Prostate gland (tissue), 2 donors: ENCODE data around the gene SMU1.

Source experiments
- CTCF ChIP-seq, 4 experiments: fragments of 200-600 bp in 2 of 4; fragments of 450-650 bp in 2 of 4; sonication (generic) in 2 of 4; IDR thresholded peaks; 1 replicate in 3 of 4; 2 replicates in 1 of 4; pipeline ENCODE4 v1.5.1; 2016 to 2019; ENCODE audit warnings: antibody characterized with exemption in 4 of 4, mild to moderate bottlenecking in 2 of 4, moderate library complexity in 2 of 4
- POLR2A ChIP-seq: fragments of 450-650 bp; IDR thresholded peaks from one replicate; pipeline ENCODE4 v1.6.1; 2016; ENCODE audit warnings: antibody characterized with exemption, mild to moderate bottlenecking
- POLR2AphosphoS5 ChIP-seq: sonication (generic); formaldehyde crosslinking; IDR thresholded peaks from one replicate; pipeline ENCODE4 v1.6.1; 2017; ENCODE audit warnings: antibody characterized with exemption

GRCh38 chr9:33029231-33029786, 47.2 kb downstream of the SMU1 start:
- TF ChIP-seq CTCF (IDR thresholded peaks at IDR 0.05) = no peak
- TF ChIP-seq POLR2A = no peak
- no peak for TF ChIP-seq POLR2AphosphoS5
